ENCODE measurements around the gene FASN.
A peak's percentile ranks its signal among the peaks of the same experiment; 100 is the strongest.

Gene FASN

GRCh38 chr17:82053556-82054263, 44.3 kb downstream of the FASN start:
- H3K27me3 ChIP-seq (ENCODE audit: insufficient read depth, low read length, poor library complexity, severe bottlenecking), result no peaks in the 10 kb centered on the region
- no peaks in the 10 kb centered on the region for H3K9me3 ChIP-seq (ENCODE audit: insufficient read depth, low read depth, low read length)
- no peaks in the 10 kb centered on the region for H3K9me2 ChIP-seq (replicated peaks; ENCODE audit: low read depth, low read length)
- peak overlapping the region; percentile 71 for H3K4me2 ChIP-seq (ENCODE audit: low read depth, low read length, poor library complexity, severe bottlenecking)
- H3K4me1 ChIP-seq (ENCODE audit: insufficient read depth, low read length, poor library complexity, severe bottlenecking), result peaks cover 21% of the 10 kb centered on the region
- H3F3A ChIP-seq (ENCODE audit: low read depth), result no peaks in the 10 kb centered on the region
- H3K4me3 ChIP-seq (ENCODE audit: low read length, poor library complexity, severe bottlenecking), result peak overlapping the region; percentile 93
- H3K9ac ChIP-seq (ENCODE audit: low read depth, low read length, poor library complexity, severe bottlenecking), result peak overlapping the region; percentile 70
- H2AFZ ChIP-seq (ENCODE audit: low read length), result no peak overlapping the region
- H4K20me1 ChIP-seq (ENCODE audit: insufficient read depth, low read length, poor library complexity, severe bottlenecking), result peaks cover 11% of the 10 kb centered on the region
- TF ChIP-seq CTCF (conservative IDR thresholded peaks at IDR 0.05; ENCODE audit: low read length) (no peak), EZH2phosphoT487 (IDR thresholded peaks at IDR 0.05; ENCODE audit: borderline replicate concordance) (no peak)
- peaks cover 23% of the 10 kb centered on the region; the same call in 1 of the 2 replicates for H3K36me3 ChIP-seq (ENCODE audit: insufficient read depth, low read length)
- H3K79me2 ChIP-seq (ENCODE audit: insufficient read depth, low read length), result peaks cover 28% of the 10 kb centered on the region

- TF ChIP-seq EZH2phosphoT487 (IDR thresholded peaks at IDR 0.05; ENCODE audit: borderline replicate concordance), result no peak
- no peak for TF ChIP-seq CTCF (conservative IDR thresholded peaks at IDR 0.05; ENCODE audit: low read length)
- H3K4me2 ChIP-seq (ENCODE audit: low read depth, low read length, poor library complexity, severe bottlenecking), result peak overlapping the region; percentile 71
- H3K9ac ChIP-seq (ENCODE audit: low read depth, low read length, poor library complexity, severe bottlenecking), result peak overlapping the region; percentile 70
- H3F3A ChIP-seq (ENCODE audit: low read depth), result no peaks in the 10 kb centered on the region
- H3K9me3 ChIP-seq (ENCODE audit: insufficient read depth, low read depth, low read length), result no peaks in the 10 kb centered on the region
- H4K20me1 ChIP-seq (ENCODE audit: insufficient read depth, low read length, poor library complexity, severe bottlenecking), result peaks cover 11% of the 10 kb centered on the region
- H2AFZ ChIP-seq (ENCODE audit: low read length), result no peak overlapping the region
- peaks cover 21% of the 10 kb centered on the region; the same call in 1 of the 2 replicates for H3K36me3 ChIP-seq (ENCODE audit: insufficient read depth, low read length)
- H3K27me3 ChIP-seq (ENCODE audit: insufficient read depth, low read length, poor library complexity, severe bottlenecking), result no peaks in the 10 kb centered on the region
- H3K9me2 ChIP-seq (replicated peaks; ENCODE audit: low read depth, low read length), result no peaks in the 10 kb centered on the region
- peak overlapping the region; percentile 93 for H3K4me3 ChIP-seq (ENCODE audit: low read length, poor library complexity, severe bottlenecking)
- peaks cover 21% of the 10 kb centered on the region for H3K4me1 ChIP-seq (ENCODE audit: insufficient read depth, low read length, poor library complexity, severe bottlenecking)
- H3K79me2 ChIP-seq (ENCODE audit: insufficient read depth, low read length), result peaks cover 28% of the 10 kb centered on the region
Measured at GRCh38 chr17:82053130-82053529, 44.9 kb downstream of the FASN start.

GRCh38 chr17:82052638-82053059, 45.4 kb downstream of the FASN start:
- Histone ChIP-seq H3K4me3 (ENCODE audit: low read length, poor library complexity, severe bottlenecking) (peak overlapping the region; percentile 93), H3K4me1 (ENCODE audit: insufficient read depth, low read length, poor library complexity, severe bottlenecking) (peaks cover 21% of the 10 kb centered on the region), H3K9ac (ENCODE audit: low read depth, low read length, poor library complexity, severe bottlenecking) (peak overlapping the region; percentile 70), H3F3A (ENCODE audit: low read depth) (no peaks in the 10 kb centered on the region), H3K4me2 (ENCODE audit: low read depth, low read length, poor library complexity, severe bottlenecking) (peak overlapping the region; percentile 71), H3K27me3 (ENCODE audit: insufficient read depth, low read length, poor library complexity, severe bottlenecking) (no peaks in the 10 kb centered on the region), H3K36me3 (ENCODE audit: insufficient read depth, low read length) (peaks cover 16% of the 10 kb centered on the region; the same call in 1 of the 2 replicates), H2AFZ (ENCODE audit: low read length) (no peak overlapping the region), H3K9me2 (replicated peaks; ENCODE audit: low read depth, low read length) (no peaks in the 10 kb centered on the region), H3K79me2 (ENCODE audit: insufficient read depth, low read length) (peaks cover 28% of the 10 kb centered on the region), H4K20me1 (ENCODE audit: insufficient read depth, low read length, poor library complexity, severe bottlenecking) (peaks cover 11% of the 10 kb centered on the region), H3K9me3 (ENCODE audit: insufficient read depth, low read depth, low read length) (no peaks in the 10 kb centered on the region)
- TF ChIP-seq CTCF (conservative IDR thresholded peaks at IDR 0.05; ENCODE audit: low read length) (no peak), EZH2phosphoT487 (IDR thresholded peaks at IDR 0.05; ENCODE audit: borderline replicate concordance) (no peak)
